GM23338 (cell line): ENCODE results near the gene STAT6. TPM values are rescaled to one million over a fixed set of nuclear protein-coding genes. Genes with fewer than 3 reads are reported as not detected.

Experiments
- ATAC-seq: fragments of 200-7000 bp; cut with Tn5 transposase; 3 replicates; pipeline ENCODE4 v1.9.1; 2020
- DNase-seq: peaks from one replicate; pipeline ENCODE4 v3.0.0-alpha.2; 2015; ENCODE audit warnings: low spot score
- H2AFZ ChIP-seq: fragments of 200-600 bp; sonication (generic); 2 replicates; pipeline ENCODE4 v1.8.0; 2016; ENCODE audit warnings: antibody characterized with exemption, mild to moderate bottlenecking, moderate library complexity
- H3F3A ChIP-seq: fragments of 200-600 bp; sonication (generic); replicated peaks from 2 replicates; pipeline ENCODE4 v1.8.0; 2017; ENCODE audit warnings: antibody characterized with exemption, mixed run types, low read depth
- H3K27ac ChIP-seq: fragments of 200-600 bp; sonication (generic); 2 replicates; pipeline ENCODE4 v1.6.1; 2016; ENCODE audit warnings: low read depth
- H3K27me3 ChIP-seq: fragments of 200-600 bp; sonication (generic); 2 replicates; pipeline ENCODE4 v1.8.0; 2016; ENCODE audit warnings: mild to moderate bottlenecking, mixed run types, moderate library complexity; ENCODE audit not compliant: insufficient read depth
- H3K36me3 ChIP-seq: fragments of 200-600 bp; sonication (generic); 2 replicates; pipeline ENCODE4 v1.8.0; 2016; ENCODE audit warnings: mild to moderate bottlenecking; ENCODE audit not compliant: insufficient read depth
- H3K4me1 ChIP-seq: fragments of 200-600 bp; sonication (generic); 2 replicates; pipeline ENCODE4 v1.8.0; 2016; ENCODE audit warnings: mild to moderate bottlenecking, moderate library complexity; ENCODE audit not compliant: insufficient read depth
- H3K4me2 ChIP-seq: fragments of 200-600 bp; sonication (generic); 2 replicates; pipeline ENCODE4 v1.7.1; 2017; ENCODE audit warnings: mixed run types
- H3K4me3 ChIP-seq: fragments of 200-600 bp; sonication (generic); 2 replicates; pipeline ENCODE4 v1.6.1; 2016; ENCODE audit warnings: mixed run types
- H3K79me2 ChIP-seq: fragments of 200-600 bp; sonication (generic); replicated peaks from 2 replicates; pipeline ENCODE4 v1.8.0; 2017; ENCODE audit warnings: mild to moderate bottlenecking; ENCODE audit not compliant: insufficient read depth
- H3K9me2 ChIP-seq: fragments of 200-600 bp; sonication (generic); 2 replicates; pipeline ENCODE4 v1.8.0; 2017; ENCODE audit not compliant: insufficient read depth
- H4K20me1 ChIP-seq: fragments of 200-600 bp; sonication (generic); replicated peaks from 2 replicates; pipeline ENCODE4 v1.8.0; 2017; ENCODE audit warnings: mild to moderate bottlenecking; ENCODE audit not compliant: insufficient read depth
- H3K27ac Mint-ChIP-seq: 2 replicates; pipeline ENCODE4 v1.8.0; 2020; ENCODE audit warnings: inconsistent platforms, mild to moderate bottlenecking, moderate library complexity, mixed read lengths
- H3K27me3 Mint-ChIP-seq: 3 replicates; pipeline ENCODE4 v1.8.0; 2022; ENCODE audit warnings: low read depth, mild to moderate bottlenecking, moderate library complexity, mixed read lengths, inconsistent platforms; ENCODE audit not compliant: insufficient read depth, poor library complexity
- H3K36me3 Mint-ChIP-seq: 3 replicates; pipeline ENCODE4 v1.8.0; 2021; ENCODE audit warnings: low read depth, mild to moderate bottlenecking, inconsistent platforms, moderate library complexity, mixed read lengths
- H3K4me1 Mint-ChIP-seq: 3 replicates; pipeline ENCODE4 v1.8.0; 2020; ENCODE audit warnings: mild to moderate bottlenecking, inconsistent platforms, mixed read lengths
- H3K4me3 Mint-ChIP-seq: 3 replicates; pipeline ENCODE4 v1.8.0; 2021; ENCODE audit warnings: moderate library complexity, mild to moderate bottlenecking, inconsistent platforms, mixed read lengths
- H3K9me3 Mint-ChIP-seq: 3 replicates; pipeline ENCODE4 v1.8.0; 2020; ENCODE audit warnings: moderate library complexity, mild to moderate bottlenecking, inconsistent platforms, mixed read lengths
- CREB1 ChIP-seq: fragments of 250-450 bp; sonication (Bioruptor Pico); IDR thresholded peaks from 2 replicates; pipeline ENCODE4 v1.5.0; 2020; ENCODE audit warnings: low read depth, mild to moderate bottlenecking, moderate library complexity
- CTCF ChIP-seq, 2 experiments: fragments of 200-600 bp in 1 of 2; sonication (generic) in 1 of 2; conservative IDR thresholded peaks; 2 replicates each; pipeline versions ENCODE4 v1.5.1 to v1.6.1; 2016 to 2017; ENCODE audit warnings: antibody characterized with exemption in 2 of 2, low read depth in 2 of 2, mild to moderate bottlenecking in 2 of 2, moderate library complexity in 1 of 2
- ETS1 ChIP-seq: IDR thresholded peaks from 2 replicates; pipeline ENCODE4 v1.6.1; 2016; ENCODE audit warnings: antibody characterized with exemption
- EZH2phosphoT487 ChIP-seq: fragments of 200-600 bp; sonication (generic); IDR thresholded peaks from one replicate; pipeline ENCODE4 v1.8.1; 2018; ENCODE audit warnings: antibody characterized with exemption; ENCODE audit not compliant: unreplicated experiment
- NANOG ChIP-seq: IDR thresholded peaks from 2 replicates; pipeline ENCODE4 v1.6.1; 2016; ENCODE audit warnings: antibody characterized with exemption, borderline replicate concordance
- POLR2AphosphoS5 ChIP-seq: IDR thresholded peaks from 2 replicates; pipeline ENCODE4 v1.6.1; 2016; ENCODE audit warnings: antibody characterized with exemption, low read depth
- REST ChIP-seq: IDR thresholded peaks from one replicate; pipeline ENCODE4 v1.6.1; 2018; ENCODE audit warnings: antibody characterized with exemption; ENCODE audit not compliant: unreplicated experiment
- STAT1 ChIP-seq: IDR thresholded peaks from one replicate; pipeline ENCODE4 v1.6.1; 2016; ENCODE audit warnings: antibody characterized with exemption; ENCODE audit not compliant: unreplicated experiment
- ZNF114 ChIP-seq: fragments of 250-450 bp; sonication (Bioruptor Pico); IDR thresholded peaks from 2 replicates; pipeline ENCODE4 v1.5.0; 2020; ENCODE audit warnings: mild to moderate bottlenecking, moderate library complexity
- ZNF331 ChIP-seq: fragments of 250-450 bp; sonication (Bioruptor Pico); IDR thresholded peaks from 2 replicates; pipeline ENCODE4 v1.5.0; 2020; ENCODE audit warnings: low read depth, mild to moderate bottlenecking, moderate library complexity
- polyA plus RNA-seq: library from polyadenylated mRNA; unstranded; fragments of >200 nt; fragmentation: Nextera tagmentation; extraction: Ambion mirVana; gene quantifications from 2 replicates; pipeline ENCODE4 v1.2.1, GENCODE V29; 2016
- total RNA-seq: library from RNA; depleted of rRNA; stranded (reverse); fragments of >200 nt; shearing (Covaris generic); gene quantifications from 2 replicates; pipeline ENCODE4 v1.2.3, GENCODE V29; 2014

The STAT6 gene
- total and polyA plus RNA-seq, 2 experiments from 2014 or later = 14.3 to 28.1 TPM

- no peak for TF ChIP-seq REST
- no peak for TF ChIP-seq CTCF (conservative IDR thresholded peaks at IDR 0.05; ENCODE audit: low read depth in 2 of 2)
These were observed 15.4 kb upstream of the STAT6 start (continued) for GRCh38 chr12:57126561-57126960.

GRCh38 chr12:57126061-57126460 lies 14.9 kb upstream of the STAT6 start:
- Histone ChIP-seq H2AFZ (no peak overlapping the region), H3K4me2 (no peak overlapping the region)
- DNase-seq = no peak

More at GRCh38 chr12:57126061-57126460, 14.9 kb upstream of the STAT6 start:
- Histone ChIP-seq H3K9me2 (no peaks in the 10 kb centered on the region), H3K4me1 (peaks cover 25% of the 10 kb centered on the region), H3F3A (peaks cover 6% of the 10 kb centered on the region; the same call in 1 of the 2 replicates), H3K4me3 (no peak overlapping the region), H3K27me3 (no peaks in the 10 kb centered on the region), H3K36me3 (no peaks in the 10 kb centered on the region), H3K79me2 (peaks cover 22% of the 10 kb centered on the region), H3K27ac (no peak overlapping the region), H4K20me1 (peaks cover 11% of the 10 kb centered on the region)
- H3K9me3 Mint-ChIP-seq = peaks cover 15% of the 10 kb centered on the region; the same call in 2 of the 3 replicates
- peaks cover 11% of the 10 kb centered on the region for H3K36me3 Mint-ChIP-seq
- no peak overlapping the region for H3K27ac Mint-ChIP-seq
- no peak for ATAC-seq
- H3K4me1 Mint-ChIP-seq = peaks cover 34% of the 10 kb centered on the region
- peak overlapping the region; percentile 34; the same call in 1 of the 3 replicates for H3K4me3 Mint-ChIP-seq
- TF ChIP-seq POLR2AphosphoS5 (no peak), ZNF114 (CRISPR knock-in tag) (no peak), STAT1 (no peak), EZH2phosphoT487 (no peak), CREB1 (no peak), CTCF (conservative IDR thresholded peaks at IDR 0.05; ENCODE audit: low read depth in 2 of 2) (no peak), ETS1 (no peak), NANOG (no peak), REST (no peak), ZNF331 (CRISPR knock-in tag) (no peak)
- H3K27me3 Mint-ChIP-seq = peaks cover 34% of the 10 kb centered on the region
